Measurements from ENCODE around the gene SLC10A3.
"Not testable (repeated sequence)": the region's sequence is repeated elsewhere in the genome, so short reads cannot be mapped to it uniquely, and the experiment has no call there.

Gene SLC10A3

DNA sequence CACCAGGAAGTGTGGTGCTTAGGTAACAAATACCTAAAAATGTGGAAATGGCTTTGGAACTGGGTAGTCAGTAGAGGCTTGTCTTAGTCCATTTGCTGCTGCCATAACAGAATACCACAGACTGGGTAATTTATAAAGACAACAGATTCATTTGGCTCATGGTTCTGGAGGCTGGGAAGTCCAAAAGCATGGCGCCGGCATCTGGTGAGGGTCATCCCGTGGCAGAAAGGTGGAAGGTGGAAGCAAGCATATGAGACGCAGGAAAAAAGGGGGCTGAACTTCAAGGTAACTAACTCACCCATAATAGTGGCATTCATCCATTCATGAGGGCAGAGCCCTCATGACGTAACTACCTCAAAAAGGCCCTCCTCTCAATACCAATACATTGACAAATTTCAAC, 19.0 kb upstream of the SLC10A3 start:
- no peak for FAIRE-seq
- no peak for DNase-seq (ENCODE audit: insufficient read length, low spot score)
- TF ChIP-seq POU2F2 (IDR thresholded peaks at IDR 0.05; ENCODE audit: low read depth, low read length) (no peak), SPI1 (IDR thresholded peaks at IDR 0.05; ENCODE audit: low read depth, low read length) (no peak), POLR2AphosphoS5 (IDR thresholded peaks at IDR 0.05; ENCODE audit: low read depth, low read length) (no peak), TAF1 (IDR thresholded peaks at IDR 0.05; ENCODE audit: low read depth, low read length) (no peak), POLR2A (IDR thresholded peaks at IDR 0.05; ENCODE audit: low read depth, low read length) (no peak), PAX5 (IDR thresholded peaks at IDR 0.05; ENCODE audit: insufficient read depth, low read length, severe bottlenecking) (no peak)

DNA sequence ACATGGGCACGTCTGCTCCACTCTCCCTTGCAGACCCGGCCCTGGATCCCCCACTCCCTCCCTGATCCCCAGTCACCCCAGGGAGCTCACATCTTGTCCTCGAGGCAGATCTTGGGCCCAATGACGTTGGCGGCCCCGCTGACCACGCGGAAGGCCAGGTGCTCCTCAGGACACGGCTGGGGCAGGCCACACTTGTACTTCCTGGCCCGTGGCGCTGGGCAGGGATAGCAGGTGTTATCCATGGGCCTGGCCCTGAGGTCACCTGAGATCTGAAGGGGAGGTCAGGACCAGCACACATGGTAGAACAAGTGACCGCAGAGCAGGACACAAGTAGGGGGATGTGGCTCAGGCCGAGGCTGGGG, 17.9 kb upstream of the SLC10A3 start:
- TF ChIP-seq POLR2AphosphoS5 (IDR thresholded peaks at IDR 0.05; ENCODE audit: low read depth, low read length) (no peak), SPI1 (IDR thresholded peaks at IDR 0.05; ENCODE audit: low read depth, low read length) (no peak), TAF1 (IDR thresholded peaks at IDR 0.05; ENCODE audit: low read depth, low read length) (no peak), POLR2A (IDR thresholded peaks at IDR 0.05; ENCODE audit: low read depth, low read length) (no peak), POU2F2 (IDR thresholded peaks at IDR 0.05; ENCODE audit: low read depth, low read length) (no peak), PAX5 (IDR thresholded peaks at IDR 0.05; ENCODE audit: insufficient read depth, low read length, severe bottlenecking) (no peak)
- no peak for DNase-seq (ENCODE audit: insufficient read length, low spot score)
- no peak for FAIRE-seq

DNA sequence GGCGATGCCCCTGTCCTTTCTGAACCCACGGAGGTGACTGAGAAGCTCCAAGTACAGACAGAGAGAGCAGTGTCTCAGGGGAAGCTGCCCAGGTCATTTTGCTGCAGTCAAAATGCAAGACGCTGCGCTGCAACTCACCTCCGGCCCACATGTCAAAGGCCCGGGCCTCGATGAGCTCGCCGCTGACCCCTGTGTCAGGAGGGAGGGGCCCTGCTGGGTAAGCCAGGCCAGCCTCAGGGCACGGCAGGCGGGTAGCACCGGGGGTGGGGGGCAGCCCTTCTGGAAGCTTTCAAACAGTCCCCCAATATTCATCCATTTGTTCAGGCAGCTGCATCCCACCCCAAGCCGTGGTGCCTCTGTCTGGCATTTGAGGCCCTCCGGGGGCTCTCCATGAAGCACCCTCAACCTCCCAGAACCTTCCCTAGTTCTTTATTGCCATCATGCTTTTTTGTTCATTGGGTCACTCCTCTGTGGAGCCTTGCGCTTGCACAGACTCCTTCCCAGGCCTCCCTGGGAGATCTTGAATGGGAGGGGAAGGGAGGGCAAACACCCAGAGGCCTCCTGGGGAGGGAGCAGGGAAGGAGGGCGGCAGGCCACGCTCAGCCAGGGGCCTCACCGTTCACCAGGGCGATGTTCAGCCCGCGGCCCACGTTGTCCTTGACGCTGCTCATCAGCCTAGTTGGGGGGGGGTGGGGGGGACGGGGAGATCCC, 17.4 kb upstream of the SLC10A3 start:
- TF ChIP-seq SPI1 (IDR thresholded peaks at IDR 0.05; ENCODE audit: low read depth, low read length) (no peak), TAF1 (IDR thresholded peaks at IDR 0.05; ENCODE audit: low read depth, low read length) (no peak), POLR2A (IDR thresholded peaks at IDR 0.05; ENCODE audit: low read depth, low read length) (no peak), PAX5 (IDR thresholded peaks at IDR 0.05; ENCODE audit: insufficient read depth, low read length, severe bottlenecking) (no peak), POU2F2 (IDR thresholded peaks at IDR 0.05; ENCODE audit: low read depth, low read length) (no peak)

DNA sequence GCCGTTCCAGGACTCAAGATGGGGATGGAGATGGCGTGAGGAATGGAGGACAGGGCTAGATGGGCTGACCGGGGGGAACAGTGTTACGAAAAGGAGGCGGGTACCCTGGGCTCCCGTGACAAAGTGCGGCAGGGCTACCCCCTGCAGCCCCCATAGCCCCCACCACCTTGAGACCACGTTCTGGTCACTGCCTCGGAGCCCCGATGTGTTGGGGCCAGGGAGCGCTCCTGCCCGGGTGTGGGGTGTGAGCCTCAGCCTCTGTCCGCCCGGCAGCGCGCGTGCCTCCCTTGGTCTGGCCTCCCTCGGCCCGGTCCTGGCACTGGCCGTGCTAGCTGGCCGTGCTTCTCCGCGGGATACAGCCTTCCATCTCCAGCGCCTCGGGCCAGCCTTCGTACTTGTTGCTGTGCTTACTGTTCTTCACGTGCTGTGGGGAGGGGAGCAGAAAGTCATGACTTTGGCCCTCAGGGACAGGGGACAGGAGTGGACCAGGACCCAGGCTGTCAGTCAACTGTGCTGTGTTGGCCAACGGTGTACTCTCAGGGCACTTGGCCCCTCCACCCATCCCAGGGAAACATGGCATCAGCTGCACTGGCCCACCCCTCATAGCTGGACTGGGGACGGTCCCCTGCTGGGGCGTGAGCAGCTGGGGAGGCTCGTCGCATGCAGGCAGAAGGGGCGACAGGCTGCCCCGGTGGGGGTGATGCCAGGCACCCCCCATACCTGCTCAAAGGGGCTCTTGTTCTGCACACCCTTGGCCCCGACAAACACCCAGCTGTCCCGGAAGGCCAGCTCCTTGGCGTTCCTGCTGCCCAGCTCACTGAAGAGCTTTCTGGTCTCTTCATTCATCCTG, 16.3 kb upstream of the SLC10A3 start:
- TF ChIP-seq POLR2A (IDR thresholded peaks at IDR 0.05; ENCODE audit: low read depth, low read length): no peak
- TF ChIP-seq TAF1 (IDR thresholded peaks at IDR 0.05; ENCODE audit: low read depth, low read length): no peak
- TF ChIP-seq PAX5 (IDR thresholded peaks at IDR 0.05; ENCODE audit: insufficient read depth, low read length, severe bottlenecking): no peak
- no peak for TF ChIP-seq SPI1 (IDR thresholded peaks at IDR 0.05; ENCODE audit: low read depth, low read length)
- no peak for TF ChIP-seq POU2F2 (IDR thresholded peaks at IDR 0.05; ENCODE audit: low read depth, low read length)
- TF ChIP-seq POLR2AphosphoS5 (IDR thresholded peaks at IDR 0.05; ENCODE audit: low read depth, low read length): no peak
- DNase-seq (ENCODE audit: insufficient read length, low spot score) (no peak), FAIRE-seq (no peak)

More for the DNA sequence above, 17.4 kb upstream of the SLC10A3 start:
- no peak for DNase-seq (ENCODE audit: insufficient read length, low spot score)
- FAIRE-seq: no peak

DNA sequence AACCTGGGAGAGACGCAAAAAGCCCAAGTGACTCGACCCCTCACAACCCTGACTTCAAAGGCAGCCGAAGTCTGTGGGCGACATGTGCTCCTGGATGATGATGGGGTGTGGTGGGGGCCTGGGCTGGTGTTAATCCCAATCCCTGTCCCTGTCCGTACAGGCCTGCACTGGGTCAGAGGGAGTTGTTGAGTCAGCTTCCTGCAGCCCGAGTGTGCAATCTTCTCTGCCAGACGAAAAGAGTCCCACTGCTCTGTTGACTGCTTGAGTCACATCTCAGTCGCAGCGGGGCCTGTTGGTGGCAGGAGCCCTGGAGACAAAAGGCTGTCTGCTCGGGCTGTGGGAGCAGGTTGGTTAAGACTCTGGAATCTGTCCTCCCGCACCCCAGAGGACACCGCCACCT, 15.3 kb upstream of the SLC10A3 start:
- no peak for TF ChIP-seq POLR2AphosphoS5 (IDR thresholded peaks at IDR 0.05; ENCODE audit: low read depth, low read length)
- no peak for TF ChIP-seq PAX5 (IDR thresholded peaks at IDR 0.05; ENCODE audit: insufficient read depth, low read length, severe bottlenecking)
- no peak for TF ChIP-seq SPI1 (IDR thresholded peaks at IDR 0.05; ENCODE audit: low read depth, low read length)
- TF ChIP-seq TAF1 (IDR thresholded peaks at IDR 0.05; ENCODE audit: low read depth, low read length): no peak
- TF ChIP-seq POLR2A (IDR thresholded peaks at IDR 0.05; ENCODE audit: low read depth, low read length): no peak
- no peak for TF ChIP-seq POU2F2 (IDR thresholded peaks at IDR 0.05; ENCODE audit: low read depth, low read length)
- DNase-seq (ENCODE audit: insufficient read length, low spot score): no peak
- FAIRE-seq: no peak

DNA sequence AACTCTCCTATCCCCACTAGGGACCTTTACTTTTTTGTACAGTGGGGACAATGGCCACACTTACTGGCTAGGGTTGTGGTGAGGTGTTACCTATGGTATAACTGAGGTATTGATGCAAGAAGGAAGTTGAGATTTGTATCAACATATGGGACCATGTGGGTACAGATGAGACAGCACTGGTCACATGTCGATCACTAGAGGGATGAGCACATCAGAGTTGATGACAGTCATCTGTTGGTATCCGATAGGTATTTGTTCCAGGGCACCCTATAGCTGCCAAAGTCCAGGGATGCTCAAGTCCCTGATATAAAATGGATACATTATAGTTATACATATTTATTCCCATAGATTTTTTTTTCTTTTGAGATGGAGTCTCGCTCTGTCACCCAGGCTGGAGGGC, 12.6 kb upstream of the SLC10A3 start:
- TF ChIP-seq POU2F2 (IDR thresholded peaks at IDR 0.05; ENCODE audit: low read depth, low read length): no peak
- no peak for TF ChIP-seq POLR2AphosphoS5 (IDR thresholded peaks at IDR 0.05; ENCODE audit: low read depth, low read length)
- no peak for TF ChIP-seq POLR2A (IDR thresholded peaks at IDR 0.05; ENCODE audit: low read depth, low read length)
- TF ChIP-seq SPI1 (IDR thresholded peaks at IDR 0.05; ENCODE audit: low read depth, low read length): no peak
- no peak for TF ChIP-seq TAF1 (IDR thresholded peaks at IDR 0.05; ENCODE audit: low read depth, low read length)
- TF ChIP-seq PAX5 (IDR thresholded peaks at IDR 0.05; ENCODE audit: insufficient read depth, low read length, severe bottlenecking): no peak
- DNase-seq (ENCODE audit: insufficient read length, low spot score) (no peak), FAIRE-seq (no peak)

DNA sequence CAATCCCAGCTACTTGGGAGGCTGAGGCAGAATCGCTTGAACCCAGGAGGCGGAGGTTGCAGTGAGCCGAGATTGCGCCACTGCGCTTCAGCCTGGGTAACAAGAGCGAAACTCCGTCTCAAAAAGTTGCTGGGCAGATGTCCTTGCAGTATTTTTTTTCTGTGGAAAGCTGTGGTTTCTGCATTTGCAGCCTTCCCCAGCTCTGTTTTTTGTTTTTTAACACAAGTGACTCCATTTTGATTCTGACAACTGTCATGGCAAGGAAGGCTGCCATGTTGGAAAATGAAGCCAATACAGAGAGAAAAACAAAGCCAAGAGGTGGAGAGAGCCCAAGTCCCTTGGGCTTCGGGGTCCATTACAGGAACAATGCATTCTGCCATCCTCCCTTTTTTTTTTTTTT, 11.7 kb upstream of the SLC10A3 start:
- DNase-seq (ENCODE audit: insufficient read length, low spot score) (no peak), FAIRE-seq (no peak)
- TF ChIP-seq PAX5 (IDR thresholded peaks at IDR 0.05; ENCODE audit: insufficient read depth, low read length, severe bottlenecking): no peak
- no peak for TF ChIP-seq POU2F2 (IDR thresholded peaks at IDR 0.05; ENCODE audit: low read depth, low read length)
- TF ChIP-seq POLR2A (IDR thresholded peaks at IDR 0.05; ENCODE audit: low read depth, low read length): no peak
- no peak for TF ChIP-seq SPI1 (IDR thresholded peaks at IDR 0.05; ENCODE audit: low read depth, low read length)
- no peak for TF ChIP-seq TAF1 (IDR thresholded peaks at IDR 0.05; ENCODE audit: low read depth, low read length)
- no peak for TF ChIP-seq POLR2AphosphoS5 (IDR thresholded peaks at IDR 0.05; ENCODE audit: low read depth, low read length)

DNA sequence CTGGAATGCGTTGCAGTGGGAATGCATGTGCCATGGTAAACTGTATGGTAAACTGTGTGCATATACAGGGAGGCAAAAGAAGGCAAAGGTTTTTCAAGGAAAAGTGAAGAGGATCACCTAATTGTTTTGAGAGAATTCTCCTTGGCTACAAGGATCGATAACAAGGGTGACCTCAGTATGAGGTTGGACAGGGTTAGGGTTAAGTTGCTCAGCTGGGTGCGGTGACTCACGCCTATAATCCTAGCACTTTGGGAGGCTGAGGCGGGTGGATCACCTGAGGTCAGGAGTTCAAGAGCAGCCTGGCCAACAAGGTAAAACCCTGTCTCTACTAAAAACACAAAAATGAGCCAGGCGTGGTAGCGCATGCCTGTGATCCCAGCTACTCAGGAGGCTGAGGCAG, 11.0 kb upstream of the SLC10A3 start:
- DNase-seq (ENCODE audit: insufficient read length, low spot score); FAIRE-seq: not testable (repeated sequence)

DNA sequence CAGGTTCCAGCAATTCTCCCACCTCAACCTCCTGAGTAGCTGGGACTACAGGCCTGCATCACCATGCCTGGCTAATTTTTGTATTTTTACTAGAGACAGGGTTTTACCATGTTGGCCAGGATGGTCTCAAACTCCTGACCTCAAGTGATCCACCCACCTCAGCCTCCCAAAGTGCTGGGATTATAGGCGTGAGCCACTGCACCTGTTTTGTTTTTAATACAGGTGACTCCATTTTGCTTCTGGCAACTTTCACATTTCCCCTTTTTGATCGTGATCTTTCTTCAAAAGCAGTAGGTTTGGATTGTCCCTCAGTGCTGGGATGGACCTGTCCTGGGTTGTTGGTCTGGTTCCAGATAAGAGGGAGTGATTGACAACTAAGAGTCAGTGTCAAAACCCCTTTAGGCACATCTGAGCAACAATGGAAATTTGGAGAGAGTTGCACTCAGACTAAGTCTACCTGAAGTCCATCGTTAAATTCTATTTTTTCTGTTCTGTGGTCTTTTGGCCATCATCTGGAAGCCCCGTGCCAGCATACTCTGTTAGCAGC, 6.2 kb upstream of the SLC10A3 start:
- TF ChIP-seq SPI1 (IDR thresholded peaks at IDR 0.05; ENCODE audit: low read depth, low read length): peak; percentile 42
- not testable (repeated sequence) for FAIRE-seq; DNase-seq (ENCODE audit: insufficient read length, low spot score)

Measured in GM12891 (cell line).